Activated CD8-positive, alpha-beta T cell treated with anti-CD3 and anti-CD28 coated beads for 36 hours (primary cell): ENCODE measurements around the gene FZD2. TPM values are rescaled to one million over a fixed set of nuclear protein-coding genes. Genes with fewer than 3 reads are reported as not detected.
A peak's percentile ranks its signal among the peaks of the same experiment; 100 is the strongest.
"Not testable (repeated sequence)": the region's sequence is repeated elsewhere in the genome, so short reads cannot be mapped to it uniquely, and the experiment has no call there.

ENCODE experiments used
- ATAC-seq: fragments of 200-7000 bp; cut with Tn5 transposase; one replicate; pipeline ENCODE4 v1.10.0; 2021; ENCODE audit warnings: mild to moderate bottlenecking, moderate library complexity
- CTCF ChIA-PET: fragments of 350-600 bp; sonication (Branson Sonifier 250); formaldehyde crosslinking; loops from one replicate; lab custom pipeline; 2021; ENCODE audit warnings: antibody characterized with exemption; lab: Charles Lee
- POLR2A ChIA-PET: fragments of 350-600 bp; sonication (Branson Sonifier 250); formaldehyde crosslinking; loops from one replicate; lab custom pipeline; 2021; ENCODE audit warnings: antibody characterized with exemption; lab: Charles Lee
- DNase-seq: peaks from one replicate; pipeline ENCODE4 v3.0.0-alpha.2; 2020
- H3K27ac Mint-ChIP-seq: one replicate; pipeline ENCODE4 v1.8.0; 2021; ENCODE audit warnings: mild to moderate bottlenecking, mixed read lengths
- H3K27me3 Mint-ChIP-seq: one replicate; pipeline ENCODE4 v1.8.0; 2021; ENCODE audit warnings: mixed read lengths
- H3K36me3 Mint-ChIP-seq: one replicate; pipeline ENCODE4 v1.8.0; 2021; ENCODE audit warnings: low read depth, mixed read lengths
- H3K4me1 Mint-ChIP-seq: one replicate; pipeline ENCODE4 v1.8.0; 2021; ENCODE audit warnings: low read depth, mixed read lengths
- H3K4me3 Mint-ChIP-seq: one replicate; pipeline ENCODE4 v1.8.0; 2021; ENCODE audit warnings: mild to moderate bottlenecking, moderate library complexity, mixed read lengths
- H3K9me3 Mint-ChIP-seq: one replicate; pipeline ENCODE4 v1.8.0; 2021; ENCODE audit warnings: mixed read lengths
- intact Hi-C: fragments of 100-400 bp; cut with micrococcal nuclease; formaldehyde crosslinking; loops from one replicate; pipeline ENCODE4 v1.10.0; 2022
- total RNA-seq, 2 experiments: library from RNA; stranded (reverse); gene quantifications; one replicate each; pipeline ENCODE4 v1.2.3, GENCODE V29; 2021
- TF ChIP-seq, protein P1 (sequence below): fragments of 200-600 bp; IDR thresholded peaks from one replicate; pipeline ENCODE4 v1.8.0; 2022; ENCODE audit warnings: antibody characterized with exemption, mild to moderate bottlenecking

FZD2 gene
- total RNA-seq, 2 experiments from 2014 or later, result 0.16 to 0.22 TPM

DNA sequence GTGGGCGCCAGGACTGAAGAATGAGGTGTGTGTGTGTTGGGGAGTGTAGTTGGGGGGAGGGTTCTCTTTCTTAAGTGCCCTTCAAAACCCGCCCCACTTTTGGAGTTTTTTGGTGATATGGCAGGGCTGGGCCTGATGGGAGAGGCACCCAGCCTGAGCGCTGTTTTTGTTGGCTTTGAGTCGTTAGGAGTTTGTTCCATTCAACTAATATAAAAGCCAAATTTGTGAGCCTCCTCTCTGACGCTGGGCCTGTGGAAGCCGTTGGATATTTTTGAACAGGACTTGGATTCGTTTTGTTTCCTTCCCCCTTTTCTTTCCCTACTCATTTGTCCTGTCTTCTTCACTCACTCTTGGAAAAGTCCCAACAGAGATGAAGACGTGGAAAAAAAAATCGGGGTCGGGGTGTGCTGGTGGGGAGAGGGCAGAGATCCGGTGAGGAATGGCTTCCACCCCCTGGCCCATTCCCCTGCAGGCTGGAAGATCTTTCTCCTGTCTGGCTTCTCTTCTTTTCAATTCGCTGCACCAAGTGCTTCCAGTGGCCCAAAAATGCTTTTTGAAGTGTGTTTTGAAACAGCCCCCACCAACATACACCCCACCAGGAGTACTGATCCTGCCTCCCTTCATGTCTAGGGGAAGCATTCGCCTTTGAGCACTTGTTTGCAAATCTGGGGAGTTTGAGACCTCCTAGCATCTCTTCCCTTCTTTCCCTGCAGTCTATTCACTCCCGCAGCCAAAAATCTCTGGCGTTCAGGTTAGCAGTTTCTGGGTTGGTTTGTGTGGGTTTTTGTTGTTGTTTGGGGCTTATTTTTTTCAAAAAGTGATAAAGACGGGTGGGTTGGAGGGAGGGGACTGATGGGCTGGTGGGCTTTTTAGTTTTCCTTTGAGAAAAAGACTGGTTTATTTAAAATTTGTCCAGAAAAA, 2.6 kb downstream of the FZD2 start:
- ChIA-PET CTCF (no interaction called here), POLR2A (no interaction called here)
- Mint-ChIP-seq H3K27me3 (peaks cover 47% of the 10 kb centered on the region), H3K4me3 (no peak overlapping the region), H3K27ac (no peak overlapping the region), H3K4me1 (peaks cover 15% of the 10 kb centered on the region), H3K36me3 (peaks cover 2% of the 10 kb centered on the region), H3K9me3 (no peaks in the 10 kb centered on the region)
- ATAC-seq, result no peak
- intact Hi-C loops, result no loop called here
- no peak for DNase-seq
- TF ChIP-seq, protein P1, sequence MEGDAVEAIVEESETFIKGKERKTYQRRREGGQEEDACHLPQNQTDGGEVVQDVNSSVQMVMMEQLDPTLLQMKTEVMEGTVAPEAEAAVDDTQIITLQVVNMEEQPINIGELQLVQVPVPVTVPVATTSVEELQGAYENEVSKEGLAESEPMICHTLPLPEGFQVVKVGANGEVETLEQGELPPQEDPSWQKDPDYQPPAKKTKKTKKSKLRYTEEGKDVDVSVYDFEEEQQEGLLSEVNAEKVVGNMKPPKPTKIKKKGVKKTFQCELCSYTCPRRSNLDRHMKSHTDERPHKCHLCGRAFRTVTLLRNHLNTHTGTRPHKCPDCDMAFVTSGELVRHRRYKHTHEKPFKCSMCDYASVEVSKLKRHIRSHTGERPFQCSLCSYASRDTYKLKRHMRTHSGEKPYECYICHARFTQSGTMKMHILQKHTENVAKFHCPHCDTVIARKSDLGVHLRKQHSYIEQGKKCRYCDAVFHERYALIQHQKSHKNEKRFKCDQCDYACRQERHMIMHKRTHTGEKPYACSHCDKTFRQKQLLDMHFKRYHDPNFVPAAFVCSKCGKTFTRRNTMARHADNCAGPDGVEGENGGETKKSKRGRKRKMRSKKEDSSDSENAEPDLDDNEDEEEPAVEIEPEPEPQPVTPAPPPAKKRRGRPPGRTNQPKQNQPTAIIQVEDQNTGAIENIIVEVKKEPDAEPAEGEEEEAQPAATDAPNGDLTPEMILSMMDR, result no peak

DNA sequence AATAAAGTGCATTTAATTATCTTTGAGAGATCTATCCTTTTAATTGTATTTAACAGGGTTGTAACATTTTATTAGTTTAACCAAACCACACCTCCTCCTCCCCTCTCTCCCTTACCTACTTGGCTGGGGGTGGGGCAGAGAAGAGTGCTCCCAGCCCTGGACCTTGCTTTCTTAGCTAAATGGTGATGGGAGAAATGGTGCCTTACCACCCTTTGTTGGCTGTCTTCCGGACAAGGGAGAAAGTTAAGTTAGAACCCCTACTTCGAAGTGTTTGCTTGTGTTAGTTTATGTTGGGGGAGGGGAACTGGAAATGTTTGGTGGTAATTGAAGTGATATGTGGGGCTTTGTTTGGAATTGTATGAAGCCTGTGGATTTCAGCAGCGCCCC, 3.9 kb downstream of the FZD2 start:
- Mint-ChIP-seq H3K4me3 (no peak overlapping the region), H3K9me3 (peaks cover 4% of the 10 kb centered on the region), H3K4me1 (peaks cover 9% of the 10 kb centered on the region), H3K36me3 (peaks cover 6% of the 10 kb centered on the region), H3K27me3 (peaks cover 45% of the 10 kb centered on the region), H3K27ac (no peak overlapping the region)
- DNase-seq (no peak), ATAC-seq (no peak)
- intact Hi-C loops, result no loop called here
- POLR2A ChIA-PET, result no interaction called here
- CTCF ChIA-PET, result interaction anchor here (1.4 kb wide), 1 partner anchor 27 kb away, joined by 6 read pairs; no protein-coding TSS in a partner anchor
- TF ChIP-seq, protein P1, result no peak

DNA sequence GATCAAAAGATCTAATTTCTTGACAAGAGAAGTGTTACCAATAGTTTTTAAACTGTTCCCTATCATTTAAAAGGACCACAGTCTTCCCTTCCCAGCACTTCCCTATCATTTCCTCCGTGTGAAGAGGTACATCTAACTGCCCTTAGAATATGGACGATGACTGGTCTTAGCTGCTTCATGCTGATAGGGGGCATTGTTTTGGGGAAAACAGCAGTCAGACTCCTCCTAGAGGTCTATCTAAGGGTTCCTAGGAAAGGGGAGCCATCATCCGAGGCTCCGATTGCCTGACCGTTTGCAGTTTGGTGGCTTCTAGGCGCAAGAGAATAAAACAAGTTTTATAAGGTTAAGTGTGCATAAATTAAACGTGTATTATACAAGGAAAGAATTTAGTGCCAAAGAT, 7.1 kb downstream of the FZD2 start:
- ATAC-seq, result no peak
- CTCF ChIA-PET, result interaction anchor here (0.6 to 1.5 kb wide), 2 partner anchors 31 to 106 kb away, joined by 3 to 4 read pairs; no protein-coding TSS in a partner anchor
- peaks cover 6% of the 10 kb centered on the region for H3K9me3 Mint-ChIP-seq
- POLR2A ChIA-PET, result no interaction called here
- H3K27ac Mint-ChIP-seq, result no peak overlapping the region
- TF ChIP-seq, protein P1, result no peak
- peaks cover 5% of the 10 kb centered on the region for H3K4me1 Mint-ChIP-seq
- DNase-seq, result no peak
- H3K4me3 Mint-ChIP-seq, result no peak overlapping the region
- intact Hi-C loops, result no loop called here
- peaks cover 3% of the 10 kb centered on the region for H3K36me3 Mint-ChIP-seq
- H3K27me3 Mint-ChIP-seq, result peaks cover 32% of the 10 kb centered on the region

DNA sequence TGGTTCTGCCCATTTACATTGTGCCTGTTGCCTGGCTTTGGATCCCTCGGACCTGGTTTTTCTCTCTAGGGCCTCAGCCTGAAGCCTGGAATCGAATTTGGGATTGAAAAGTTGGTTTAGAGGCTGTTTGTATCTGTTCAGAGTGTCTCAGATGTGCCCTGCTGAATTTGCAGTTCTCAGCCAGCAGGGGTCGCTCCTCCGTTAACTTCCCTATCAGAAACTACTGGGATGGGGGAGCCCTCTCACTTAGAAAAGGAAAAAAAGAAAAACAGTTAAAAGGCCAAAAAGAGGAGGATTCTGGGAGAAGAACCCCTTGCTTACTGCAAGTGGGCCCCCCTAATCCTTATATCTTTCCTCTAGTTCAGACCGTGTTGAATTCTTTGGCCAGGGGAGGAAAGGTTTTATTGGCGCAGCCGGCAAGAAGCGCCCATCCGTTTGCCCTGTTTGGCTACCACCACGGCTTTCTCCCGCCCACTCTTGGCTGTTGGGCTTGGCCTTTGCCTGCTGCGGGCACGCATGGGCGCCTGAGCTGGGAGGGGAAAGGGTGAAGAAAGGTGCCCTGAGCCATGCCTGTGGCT, 8.7 kb downstream of the FZD2 start:
- peaks cover 3% of the 10 kb centered on the region for H3K36me3 Mint-ChIP-seq
- ATAC-seq (no peak), DNase-seq (no peak)
- H3K27ac Mint-ChIP-seq, result no peak overlapping the region
- ChIA-PET POLR2A (no interaction called here), CTCF (interaction anchor here (1.4 kb wide), 1 partner anchor 33 kb away, joined by 7 read pairs; no protein-coding TSS in a partner anchor)
- peaks cover 23% of the 10 kb centered on the region for H3K27me3 Mint-ChIP-seq
- H3K4me1 Mint-ChIP-seq, result peaks cover 5% of the 10 kb centered on the region
- TF ChIP-seq, protein P1, result peak; percentile 72
- peaks cover 6% of the 10 kb centered on the region for H3K9me3 Mint-ChIP-seq
- intact Hi-C loops, result no loop called here
- no peak overlapping the region for H3K4me3 Mint-ChIP-seq

DNA sequence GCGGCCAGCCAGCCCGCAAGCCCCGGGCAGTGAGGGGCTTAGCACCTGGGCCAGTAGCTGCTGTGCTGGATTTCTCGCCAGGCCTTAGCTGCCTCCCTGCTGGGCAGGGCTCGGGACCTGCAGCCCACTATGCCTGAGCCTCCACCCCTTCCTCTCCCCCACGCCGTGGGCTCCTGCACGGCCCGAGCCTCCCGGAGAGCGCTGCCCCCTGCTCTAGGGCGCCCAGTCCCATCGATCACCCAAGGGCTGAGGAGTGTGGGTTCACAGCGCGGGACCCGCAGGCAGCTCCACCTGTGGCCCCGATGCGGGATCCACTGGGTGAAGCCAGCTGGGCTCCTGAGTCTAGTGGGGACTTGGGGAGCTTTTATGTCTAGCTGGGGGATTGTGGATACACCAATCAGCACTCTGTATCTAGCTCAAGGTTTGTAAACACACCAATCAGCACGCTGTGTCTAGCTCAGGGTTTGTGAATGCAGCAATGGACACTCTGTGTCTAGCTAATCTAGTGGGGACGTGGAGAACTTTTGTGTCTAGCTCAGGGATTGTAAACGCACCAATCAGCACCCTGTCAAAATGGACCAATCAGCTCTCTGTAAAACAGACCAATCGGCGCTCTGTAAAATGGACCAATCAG, 11.1 kb downstream of the FZD2 start:
- H3K27ac Mint-ChIP-seq, intact Hi-C loops, DNase-seq, H3K9me3 Mint-ChIP-seq, ATAC-seq, H3K36me3 Mint-ChIP-seq, POLR2A ChIA-PET, H3K4me1 Mint-ChIP-seq, H3K4me3 Mint-ChIP-seq: not testable (repeated sequence)
- CTCF ChIA-PET, result interaction anchor here (0.6 kb wide), 1 partner anchor 16 kb away, joined by 3 read pairs; no protein-coding TSS in a partner anchor
- H3K27me3 Mint-ChIP-seq, result peaks cover 19% of the 10 kb centered on the region
